T-helper 22 cell (primary cell): ENCODE data around the gene FAM174B.

Source experiments
- DNase-seq: peaks from one replicate; pipeline ENCODE4 v3.0.0-alpha.2; 2020; ENCODE audit warnings: low read depth

The FAM174B gene

GRCh38 chr15:92664178-92664900 is 8.8 kb upstream of the FAM174B start:
- DNase-seq = no peak

DNA sequence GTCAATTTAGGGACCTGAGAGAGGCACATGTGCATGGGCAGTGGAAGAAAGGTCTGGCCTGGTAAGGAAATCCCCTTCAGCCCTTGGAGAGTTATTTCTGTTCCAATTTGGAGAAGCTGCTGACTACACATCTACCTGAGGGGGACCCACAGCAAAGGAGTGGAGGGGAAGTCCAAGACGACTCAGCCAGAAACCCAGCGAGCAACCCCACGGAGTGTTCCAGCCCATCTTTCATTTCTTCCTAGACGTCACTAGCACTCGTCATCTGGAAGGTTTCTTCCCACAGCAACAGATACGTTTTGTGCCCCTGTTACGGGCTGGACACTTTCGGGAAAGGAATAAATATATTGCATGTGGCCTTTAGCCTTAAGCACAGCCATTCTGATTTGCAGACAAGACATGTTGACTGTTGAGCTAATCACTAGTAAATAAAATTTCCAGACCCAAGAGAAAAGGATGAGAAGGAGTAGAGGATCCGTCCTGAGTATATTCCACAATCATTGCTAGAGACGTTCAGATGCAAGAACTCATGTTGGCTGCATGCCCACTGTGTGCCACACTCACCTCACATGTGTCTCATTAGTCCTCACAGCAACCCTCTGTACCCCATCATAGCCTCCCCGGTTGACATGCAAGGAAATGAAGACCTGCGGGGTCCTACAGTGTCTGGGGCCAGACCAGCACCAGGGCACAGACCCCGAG is 7.8 kb upstream of the FAM174B start:
- DNase-seq = no peak

- DNase-seq = no peak
These were observed 7.2 kb upstream of the FAM174B start for GRCh38 chr15:92662762-92663161.

- no peak for DNase-seq
These were observed 6.4 kb upstream of the FAM174B start for GRCh38 chr15:92661956-92662355.

- DNase-seq = no peak
These were observed 5.5 kb upstream of the FAM174B start for GRCh38 chr15:92661069-92661468.

DNA sequence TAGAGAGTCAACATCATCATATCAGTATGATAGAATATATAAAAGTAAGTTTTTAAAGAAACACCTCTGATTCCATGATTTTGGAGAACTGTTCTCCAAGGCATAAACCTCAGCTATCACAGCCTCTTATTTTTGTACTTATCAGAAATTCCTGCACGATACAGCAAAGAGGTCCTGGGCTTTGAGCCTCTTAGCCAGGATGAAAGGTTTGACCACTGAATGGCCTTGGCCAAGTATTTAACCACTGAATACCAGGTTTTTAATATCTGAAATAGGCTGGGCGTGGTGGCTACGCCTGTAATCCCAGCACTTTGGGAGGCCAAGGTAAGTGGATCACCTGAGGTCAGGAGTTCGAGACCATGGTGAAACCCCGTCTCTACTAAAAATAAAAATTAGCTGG is 1.9 kb upstream of the FAM174B start:
- DNase-seq = no peak

DNA sequence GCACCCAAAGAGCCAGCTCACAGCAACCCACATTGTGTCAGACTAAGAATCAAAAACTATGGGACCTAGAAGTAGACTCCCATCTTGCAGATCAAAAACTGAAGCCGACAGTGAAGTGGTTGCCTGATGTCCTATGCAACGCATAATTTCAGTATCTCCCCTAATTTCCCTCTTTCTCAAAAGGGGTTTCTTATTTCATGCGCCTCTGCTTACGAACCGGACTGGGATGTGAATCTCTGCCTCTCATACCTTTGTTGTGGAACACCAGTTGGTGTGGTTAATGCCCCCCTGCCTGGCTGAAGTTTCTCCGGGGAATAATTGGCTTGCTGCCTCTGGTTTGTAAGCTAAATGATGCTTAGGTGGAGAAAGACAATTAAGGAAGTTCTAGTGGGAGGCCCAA is 514 bp upstream of the FAM174B start:
- no peak for DNase-seq

GRCh38 chr15:92654662-92655061 is 913 bp downstream of the FAM174B start:
- DNase-seq = no peak

DNA sequence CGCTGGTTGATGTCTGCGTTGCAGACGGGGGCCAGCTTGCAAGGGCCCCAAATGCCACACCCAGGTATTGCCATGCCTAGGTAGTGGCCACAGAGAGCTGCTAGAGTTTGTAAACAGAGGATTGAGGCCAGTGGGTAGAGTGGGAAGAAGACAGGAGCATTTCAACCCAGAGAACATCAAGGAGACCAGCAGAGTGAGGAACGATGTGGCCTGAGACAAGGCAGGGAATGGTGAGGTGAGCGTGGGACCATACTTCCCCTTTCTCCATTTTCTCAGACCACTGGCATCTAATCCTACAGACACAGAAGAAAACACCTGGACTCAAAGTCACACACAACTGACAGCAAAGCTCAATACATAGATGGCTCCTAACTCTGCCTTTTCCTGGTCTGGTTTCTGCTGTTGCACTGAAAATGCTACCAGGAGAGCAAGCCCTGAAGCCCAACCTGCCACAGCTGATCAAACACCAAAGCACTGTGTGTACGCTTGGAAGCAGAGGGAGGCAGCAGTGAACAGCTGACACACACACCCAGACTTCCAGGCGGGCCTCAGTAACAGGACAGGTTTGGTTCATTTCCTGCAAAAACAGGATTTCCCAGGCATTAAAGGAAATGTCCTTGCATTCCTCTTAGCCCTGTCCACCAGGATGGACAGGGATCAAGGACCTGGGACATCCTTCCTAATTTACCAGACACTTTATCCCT is 1.6 kb downstream of the FAM174B start:
- DNase-seq = no peak

GRCh38 chr15:92653366-92653765 is 2.2 kb downstream of the FAM174B start:
- no peak for DNase-seq

- no peak for DNase-seq
These were observed 3.0 kb downstream of the FAM174B start for GRCh38 chr15:92652576-92652966.

DNA sequence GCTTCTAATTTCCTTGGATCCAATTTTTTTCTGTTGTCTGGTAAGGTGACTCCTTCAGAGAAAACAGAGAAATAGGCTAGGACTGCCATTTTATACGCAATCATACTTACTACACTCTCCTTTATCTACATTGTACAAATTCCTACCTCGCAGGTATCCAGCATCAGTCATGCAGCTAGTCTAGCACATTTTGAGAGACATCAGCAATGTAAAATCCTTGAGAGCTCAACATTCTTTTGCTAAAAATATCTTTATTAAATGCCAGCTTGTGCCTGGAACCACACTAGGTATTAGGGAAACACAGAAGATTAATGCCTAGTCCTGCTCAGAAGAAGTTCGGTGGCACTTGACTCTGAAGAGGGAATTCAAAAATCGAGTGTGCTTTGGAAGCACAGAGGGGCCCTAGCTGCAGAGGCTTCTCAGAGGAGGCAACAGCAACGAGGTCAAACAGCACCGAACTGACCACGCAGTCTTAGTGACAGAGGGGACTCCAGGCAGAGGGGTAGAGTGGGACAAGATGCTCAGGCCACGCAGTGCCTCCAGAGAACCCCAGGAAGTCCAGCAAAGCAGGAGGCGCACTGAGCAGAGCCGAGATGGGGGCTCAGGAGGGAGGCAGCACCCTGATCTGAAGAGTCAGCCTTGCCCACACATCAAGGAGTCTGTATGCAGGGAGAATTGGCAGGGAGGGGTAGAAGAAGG is 3.5 kb downstream of the FAM174B start:
- DNase-seq = no peak

DNA sequence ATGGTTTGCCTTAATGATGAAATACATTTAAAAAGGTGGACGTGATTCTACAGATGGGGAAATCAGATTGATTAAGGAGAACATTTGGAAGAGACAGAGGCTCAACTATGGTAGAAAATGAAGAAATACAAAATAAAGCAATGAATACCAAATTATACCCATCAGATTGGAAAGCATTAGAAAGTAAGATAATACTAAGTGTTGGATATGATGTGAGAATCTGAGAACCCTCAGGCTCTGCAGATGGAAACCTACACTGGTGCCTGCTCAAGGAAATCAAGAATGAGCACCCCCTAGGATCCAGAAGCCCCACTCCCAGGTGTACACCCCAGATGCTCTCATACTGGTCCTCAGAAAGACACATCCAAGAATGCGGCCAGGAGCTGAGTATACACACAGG is 4.6 kb downstream of the FAM174B start:
- DNase-seq = no peak

- DNase-seq = no peak
These were observed 5.3 kb downstream of the FAM174B start for GRCh38 chr15:92650256-92650655.

- no peak for DNase-seq
These were observed 7.2 kb downstream of the FAM174B start for GRCh38 chr15:92648190-92648875.

- no peak for DNase-seq
These were observed 8.0 kb downstream of the FAM174B start for GRCh38 chr15:92647467-92648163.

- no peak for DNase-seq
These were observed 9.4 kb downstream of the FAM174B start for GRCh38 chr15:92646216-92646615.

DNA sequence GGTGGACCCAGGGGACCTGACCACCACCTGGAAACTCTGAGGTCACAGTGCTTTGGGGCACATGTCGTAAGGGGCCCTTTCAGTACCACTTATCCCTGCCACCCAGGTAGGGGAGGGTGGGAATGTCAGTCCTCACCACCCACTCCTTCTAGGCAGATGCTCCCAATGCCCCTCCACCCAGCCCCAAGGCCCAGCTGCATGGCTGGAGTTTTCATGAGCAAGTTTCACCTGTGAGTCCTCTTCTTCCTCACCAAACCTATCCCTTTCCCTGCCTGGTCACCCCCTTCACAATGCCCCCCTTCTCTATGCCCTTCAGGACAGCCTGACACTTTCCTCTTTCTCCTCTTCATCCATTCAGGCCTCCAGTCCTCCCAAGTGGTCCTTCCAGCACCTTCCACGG is 9.8 kb downstream of the FAM174B start:
- DNase-seq = no peak

GRCh38 chr15:92645051-92645631 is 10.4 kb downstream of the FAM174B start:
- DNase-seq = no peak

- DNase-seq = no peak
These were observed 11.4 kb downstream of the FAM174B start for GRCh38 chr15:92643849-92644815.
